Measurements from ENCODE around the gene RFK.

RFK gene

DNA sequence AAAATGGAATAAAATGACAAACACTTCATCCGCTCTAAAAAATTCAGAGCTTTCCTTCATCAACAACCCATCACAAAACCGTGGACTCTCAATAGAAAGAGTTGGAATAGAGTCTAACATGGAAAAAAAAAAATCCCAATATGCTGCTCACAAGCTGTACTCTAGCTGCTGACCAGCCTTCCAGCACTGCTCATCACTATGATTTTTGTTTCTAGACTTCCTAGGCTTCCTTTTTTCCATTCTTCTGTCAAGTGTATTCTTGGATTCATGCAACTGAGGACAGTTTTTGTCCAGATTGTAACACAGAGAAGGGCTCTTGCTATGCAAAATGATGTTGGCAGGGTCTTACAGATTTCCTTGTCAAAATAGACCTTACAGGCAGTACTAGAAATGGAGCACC lies 34.5 kb downstream of the RFK start:
- no peak for TF ChIP-seq CTCF (conservative IDR thresholded peaks at IDR 0.05; ENCODE audit: low read depth, low read length)
- no peak for DNase-seq (ENCODE audit: low read depth)
- no peak overlapping the region for H3K4me3 ChIP-seq (ENCODE audit: low read depth, low read length)

DNA sequence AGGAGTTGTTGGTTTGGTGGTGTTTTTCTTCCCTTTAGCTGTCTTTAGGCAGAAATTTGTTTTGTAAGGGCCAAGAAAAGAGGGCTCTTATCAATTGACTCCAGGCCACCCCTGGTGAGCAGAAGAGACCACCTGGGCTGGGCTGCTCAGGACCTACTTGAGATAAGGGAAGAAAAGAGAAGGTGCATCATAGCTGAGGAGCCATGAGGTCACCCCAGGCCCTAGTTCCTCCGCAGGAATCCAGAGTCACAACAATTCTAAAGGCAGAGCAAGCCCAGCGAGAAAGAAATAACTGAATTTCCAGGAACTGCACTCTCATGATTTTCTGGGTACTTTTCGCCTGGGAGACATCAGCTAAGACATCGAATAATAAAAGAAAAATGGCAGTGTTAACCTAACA lies 34.9 kb downstream of the RFK start:
- no peak for DNase-seq (ENCODE audit: low read depth)
- no peak overlapping the region for H3K4me3 ChIP-seq (ENCODE audit: low read depth, low read length)
- no peak for TF ChIP-seq CTCF (conservative IDR thresholded peaks at IDR 0.05; ENCODE audit: low read depth, low read length)

DNA sequence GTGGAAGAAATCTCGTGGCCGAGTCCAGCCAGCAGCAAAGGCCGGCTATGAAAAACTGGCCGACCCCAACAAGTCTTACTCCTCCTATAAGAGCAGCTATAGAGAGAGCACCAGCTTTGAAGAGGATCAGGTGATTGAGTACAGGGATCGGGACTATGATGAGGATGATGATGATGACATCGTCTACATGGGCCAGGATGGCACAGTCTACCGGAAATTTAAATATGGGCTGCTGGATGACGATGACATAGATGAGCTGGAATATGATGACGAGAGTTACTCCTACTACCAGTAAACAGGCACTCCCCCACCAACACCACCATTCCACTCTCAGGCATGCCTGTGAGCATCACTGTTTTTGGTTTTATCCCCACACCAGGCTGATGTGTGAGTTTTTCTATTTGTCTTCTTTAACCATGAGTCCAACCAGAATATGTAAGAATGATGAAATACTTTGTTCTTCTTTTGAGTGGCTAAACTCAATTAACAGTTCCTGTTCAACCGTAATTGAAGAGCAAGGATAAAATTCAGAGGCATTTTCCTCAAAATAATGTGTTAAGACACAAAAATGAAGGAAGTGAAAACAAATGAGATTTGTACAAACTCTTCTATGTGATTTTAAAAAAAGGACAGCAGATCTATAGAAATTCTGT lies 35.5 kb downstream of the RFK start:
- H3K4me3 ChIP-seq (ENCODE audit: low read depth, low read length), result no peak overlapping the region
- no peak for DNase-seq (ENCODE audit: low read depth)
- no peak for TF ChIP-seq CTCF (conservative IDR thresholded peaks at IDR 0.05; ENCODE audit: low read depth, low read length)

GRCh38 chr9:76357555-76357954 lies 36.7 kb downstream of the RFK start:
- TF ChIP-seq CTCF (conservative IDR thresholded peaks at IDR 0.05; ENCODE audit: low read depth, low read length), result no peak
- no peak overlapping the region for H3K4me3 ChIP-seq (ENCODE audit: low read depth, low read length)
- DNase-seq (ENCODE audit: low read depth), result no peak

GRCh38 chr9:76355886-76356285 lies 38.3 kb downstream of the RFK start:
- no peak overlapping the region for H3K4me3 ChIP-seq (ENCODE audit: low read depth, low read length)
- TF ChIP-seq CTCF (conservative IDR thresholded peaks at IDR 0.05; ENCODE audit: low read depth, low read length), result no peak
- DNase-seq (ENCODE audit: low read depth), result no peak

DNA sequence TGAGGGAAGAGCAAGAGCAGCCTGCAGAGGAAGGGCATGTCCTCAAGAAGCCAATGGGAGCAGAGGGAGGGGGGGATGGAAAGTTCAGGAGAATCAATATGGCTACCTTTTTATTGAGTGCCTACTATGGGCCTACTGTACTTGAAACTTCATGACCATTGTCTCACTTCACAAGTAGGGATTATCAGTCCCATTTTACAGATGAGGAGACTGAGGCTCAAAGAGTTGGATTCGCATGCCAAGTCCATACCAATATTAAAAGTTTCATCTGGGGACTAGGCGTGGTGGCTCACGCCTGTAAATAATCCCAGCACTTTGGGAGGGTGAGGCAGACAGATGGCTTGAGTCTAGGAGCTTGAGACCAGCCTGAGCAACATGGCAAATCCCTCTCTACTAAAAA lies 40.0 kb downstream of the RFK start:
- no peak overlapping the region for H3K4me3 ChIP-seq (ENCODE audit: low read depth, low read length)

More for the DNA sequence above, 40.0 kb downstream of the RFK start:
- DNase-seq (ENCODE audit: low read depth), result no peak
- TF ChIP-seq CTCF (conservative IDR thresholded peaks at IDR 0.05; ENCODE audit: low read depth, low read length), result no peak
